GM18909 (cell line): ENCODE measurements around the gene RRP1B.
"Not testable (repeated sequence)": the region's sequence is repeated elsewhere in the genome, so short reads cannot be mapped to it uniquely, and the experiment has no call there.

Source experiments
- ATAC-seq: cut with Tn5 transposase; IDR thresholded peaks from one replicate; pipeline ENCODE4 v1.9.1; 2021; ENCODE audit warnings: mild to moderate bottlenecking; ENCODE audit not compliant: unreplicated experiment, poor library complexity

RRP1B gene

GRCh38 chr21:43696214-43696613 is 36.9 kb downstream of the RRP1B start:
- no peak for ATAC-seq

GRCh38 chr21:43697758-43698643 is 38.6 kb downstream of the RRP1B start:
- no peak for ATAC-seq

GRCh38 chr21:43699492-43699777 is 40.1 kb downstream of the RRP1B start:
- not testable (repeated sequence) for ATAC-seq

- no peak for ATAC-seq
These were observed 40.7 kb downstream of the RRP1B start for GRCh38 chr21:43699933-43700599.

GRCh38 chr21:43701936-43702784 is 42.8 kb downstream of the RRP1B start:
- no peak for ATAC-seq

- ATAC-seq, result no peak
These were observed 43.4 kb downstream of the RRP1B start for GRCh38 chr21:43702785-43703034.

- no peak for ATAC-seq
These were observed 43.9 kb downstream of the RRP1B start for GRCh38 chr21:43703035-43703880.

- no peak for ATAC-seq
These were observed 48.1 kb downstream of the RRP1B start for GRCh38 chr21:43707462-43707861.

GRCh38 chr21:43708745-43709381 is 49.5 kb downstream of the RRP1B start:
- no peak for ATAC-seq

GRCh38 chr21:43712268-43712942 is 53.0 kb downstream of the RRP1B start:
- ATAC-seq, result no peak

- ATAC-seq, result not testable (repeated sequence)
These were observed 53.8 kb downstream of the RRP1B start for GRCh38 chr21:43713123-43713522.

- no peak for ATAC-seq
These were observed 57.2 kb downstream of the RRP1B start for GRCh38 chr21:43716376-43717165.

- ATAC-seq, result no peak
These were observed 58.0 kb downstream of the RRP1B start for GRCh38 chr21:43717166-43717853.

GRCh38 chr21:43717967-43718871 is 58.9 kb downstream of the RRP1B start:
- no peak for ATAC-seq

GRCh38 chr21:43718872-43719747 is 59.8 kb downstream of the RRP1B start, which contains the start of gene PDXK:
Gene PDXK, plus strand, starts transcription at chr21:43719129. Its CDS starts 166 bp downstream, at chr21:43719295.
- peak; percentile 72 for ATAC-seq
